Erythroblast (primary cell): ENCODE results near the gene CADPS2.

Experiments used
- DNase-seq, 2 experiments: peaks; one replicate each; lab custom pipeline; 2025; lab: John Stamatoyannopoulos, UW
- GATA1 ChIP-seq: IDR thresholded peaks from 2 replicates; pipeline ENCODE4 v1.6.1; 2011; ENCODE audit warnings: low read depth, mild to moderate bottlenecking, control low read depth, low read length, moderate library complexity
- POLR2A ChIP-seq: IDR thresholded peaks from 2 replicates; pipeline ENCODE4 v1.6.1; 2011; ENCODE audit warnings: mild to moderate bottlenecking, low read length

Gene CADPS2

DNA sequence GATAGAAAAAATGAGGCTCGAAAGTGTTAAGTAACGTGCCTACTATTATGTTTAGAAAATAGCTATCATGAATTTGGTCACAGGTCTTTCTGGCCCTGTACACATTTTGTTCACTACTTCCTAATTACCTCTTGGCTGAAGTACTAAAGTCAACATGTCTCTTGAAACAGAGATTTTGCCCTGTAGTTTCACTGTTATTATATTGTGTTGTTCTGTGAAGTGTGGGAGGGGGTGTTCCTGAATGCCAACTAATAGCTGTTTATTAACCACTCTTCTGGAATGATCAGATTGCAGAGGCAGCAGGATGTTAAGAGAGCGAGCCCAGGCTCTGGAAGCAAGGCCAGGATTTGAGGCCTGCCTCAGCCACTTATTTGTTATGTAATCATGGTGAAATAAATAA, 259.5 kb downstream of the CADPS2 start:
- TF ChIP-seq GATA1 (no peak), POLR2A (no peak)
- no peak for DNase-seq

DNA sequence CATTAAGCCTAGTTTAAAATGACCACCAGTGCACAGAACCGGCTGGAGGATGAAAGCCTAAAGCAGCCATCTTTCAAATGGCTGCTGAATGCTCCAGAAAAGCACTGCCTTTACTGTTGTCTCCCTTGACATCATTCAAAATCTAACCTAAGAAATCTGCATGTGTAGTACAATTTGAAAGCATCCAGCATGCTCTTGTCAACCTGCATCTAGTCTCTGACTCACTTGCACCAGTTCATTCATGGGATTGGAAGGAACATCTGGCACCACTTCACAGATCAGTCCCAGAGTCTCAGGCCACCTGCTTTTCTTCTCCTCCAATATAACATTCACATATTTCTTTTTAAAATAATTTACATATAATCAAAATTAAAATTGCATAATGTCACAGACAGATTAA, 263.6 kb downstream of the CADPS2 start:
- no peak for TF ChIP-seq GATA1
- no peak for TF ChIP-seq POLR2A
- DNase-seq: no peak

DNA sequence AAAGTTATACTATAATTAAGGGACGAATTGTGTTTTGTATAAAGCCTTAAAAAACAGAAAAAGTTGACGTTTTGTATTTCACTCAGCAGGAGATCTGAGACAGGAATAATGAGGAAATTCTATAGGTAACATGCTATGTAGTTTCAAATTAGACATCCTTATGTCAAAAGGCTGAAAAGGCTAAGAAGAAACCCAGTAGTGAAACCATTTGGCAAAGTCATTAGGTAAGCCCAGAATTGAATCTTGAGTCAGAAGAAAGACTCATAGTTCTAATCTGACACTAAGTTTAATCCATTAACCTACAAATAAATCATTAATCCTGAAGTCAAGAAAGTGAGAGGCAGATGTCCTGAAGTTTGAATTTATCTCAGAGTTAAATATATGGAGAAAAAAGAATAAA, 266.6 kb downstream of the CADPS2 start:
- TF ChIP-seq GATA1 (no peak), POLR2A (no peak)
- DNase-seq: no peak

DNA sequence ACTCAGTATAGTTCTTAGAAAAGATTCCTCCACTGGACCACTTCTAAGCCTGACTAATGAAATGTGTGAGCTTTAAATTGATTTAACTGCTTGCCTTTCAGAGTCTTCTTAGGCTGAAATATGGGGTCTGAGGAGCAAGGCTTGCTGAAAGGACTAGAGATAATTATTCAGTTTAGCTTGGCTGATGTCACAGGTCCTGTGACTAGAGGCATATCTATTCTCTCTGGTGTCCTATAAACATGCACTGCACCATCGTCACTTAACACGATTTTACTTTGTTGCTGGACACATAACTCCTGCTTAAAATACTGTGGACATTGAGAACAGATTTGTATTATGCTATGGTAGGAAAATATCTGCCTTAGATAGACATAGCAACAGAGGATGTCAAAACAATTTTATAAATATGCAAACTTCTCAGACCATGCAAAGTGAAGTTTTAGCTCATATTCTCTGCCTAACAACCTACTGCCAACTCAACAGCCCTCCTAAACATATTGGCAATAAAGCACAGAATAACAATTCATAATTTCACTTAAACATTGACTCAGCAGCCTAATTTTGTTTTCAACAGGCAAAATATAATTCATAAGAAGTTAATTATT, 267.6 kb downstream of the CADPS2 start:
- no peak for DNase-seq
- no peak for TF ChIP-seq GATA1
- no peak for TF ChIP-seq POLR2A

DNA sequence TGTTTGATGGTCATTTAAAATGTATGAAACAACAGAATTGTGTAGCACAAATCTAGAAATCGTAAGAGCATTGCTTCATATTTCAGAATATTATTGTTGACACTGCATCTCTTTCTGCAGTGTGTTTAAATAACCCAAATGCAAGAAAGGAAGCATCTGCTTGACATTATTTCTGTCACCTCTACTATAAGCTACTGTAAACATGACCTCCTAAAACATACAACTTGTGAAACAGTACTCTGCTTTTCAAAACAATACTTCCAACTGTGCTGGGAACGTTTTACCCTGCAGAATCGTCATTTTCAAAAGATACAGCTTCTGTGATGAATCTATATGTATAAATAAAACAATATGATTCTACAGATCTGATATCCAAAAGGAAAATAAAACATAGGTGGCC, 269.3 kb downstream of the CADPS2 start:
- TF ChIP-seq POLR2A (no peak), GATA1 (no peak)
- no peak for DNase-seq

DNA sequence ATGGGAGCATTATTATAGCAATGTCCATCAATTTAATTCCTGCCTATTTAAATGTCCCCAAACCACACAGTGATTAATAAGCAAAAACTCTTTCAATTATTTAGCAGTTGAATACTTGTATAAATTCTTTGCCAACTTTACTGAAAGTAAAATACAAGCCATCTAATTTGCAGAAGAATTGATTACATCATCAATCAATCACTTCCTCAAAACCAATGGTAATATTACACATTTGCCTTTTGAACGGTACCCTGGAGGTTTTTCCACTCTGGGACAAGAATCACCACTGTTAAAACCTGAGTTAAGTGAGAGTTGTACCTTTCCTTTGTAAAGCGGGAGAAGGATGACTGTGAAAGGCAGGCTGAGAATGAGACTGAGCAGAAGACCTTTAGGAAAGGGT, 280.3 kb downstream of the CADPS2 start:
- TF ChIP-seq POLR2A (no peak), GATA1 (no peak)

DNA sequence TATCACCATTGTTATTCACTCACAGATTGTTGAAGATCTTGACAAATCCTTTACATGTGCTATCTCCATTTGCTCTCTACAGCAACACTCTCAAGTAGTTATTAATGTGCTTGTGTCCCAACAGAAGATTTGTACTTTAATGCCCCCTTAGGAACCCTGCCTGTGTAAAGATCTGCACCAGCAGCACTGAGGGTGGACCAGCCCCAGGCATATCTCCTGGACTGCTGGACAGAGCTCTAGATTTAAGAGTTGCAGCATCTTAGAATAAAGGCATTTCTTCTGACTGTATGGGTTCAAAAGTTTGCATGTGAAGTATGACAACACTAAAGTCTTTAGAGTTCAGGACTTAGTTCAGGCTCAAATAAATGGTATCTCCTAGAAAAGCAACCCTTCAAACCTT, 282.0 kb downstream of the CADPS2 start:
- TF ChIP-seq POLR2A (no peak), GATA1 (no peak)

More for the DNA sequence above, 280.3 kb downstream of the CADPS2 start:
- DNase-seq: no peak

DNA sequence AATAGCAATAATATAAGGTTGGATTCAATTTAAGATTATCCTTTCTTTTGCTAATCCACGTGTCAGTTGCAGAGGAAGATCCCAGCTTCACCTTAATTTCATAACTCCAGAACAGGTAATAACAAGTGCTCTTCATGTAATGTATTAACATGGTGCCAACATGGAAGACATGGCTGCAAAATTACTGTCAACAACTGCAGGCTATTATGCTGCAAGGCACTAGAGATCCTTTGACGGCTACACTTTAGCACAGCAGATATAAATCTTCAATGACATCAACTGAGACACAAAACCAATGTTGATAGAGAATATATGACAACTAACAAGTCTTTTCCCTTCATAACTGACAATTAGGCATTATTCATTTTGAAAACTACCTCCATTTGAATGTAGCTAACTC, 283.5 kb downstream of the CADPS2 start:
- no peak for DNase-seq
- no peak for TF ChIP-seq POLR2A
- TF ChIP-seq GATA1: no peak

More for the DNA sequence above, 282.0 kb downstream of the CADPS2 start:
- DNase-seq: no peak

DNA sequence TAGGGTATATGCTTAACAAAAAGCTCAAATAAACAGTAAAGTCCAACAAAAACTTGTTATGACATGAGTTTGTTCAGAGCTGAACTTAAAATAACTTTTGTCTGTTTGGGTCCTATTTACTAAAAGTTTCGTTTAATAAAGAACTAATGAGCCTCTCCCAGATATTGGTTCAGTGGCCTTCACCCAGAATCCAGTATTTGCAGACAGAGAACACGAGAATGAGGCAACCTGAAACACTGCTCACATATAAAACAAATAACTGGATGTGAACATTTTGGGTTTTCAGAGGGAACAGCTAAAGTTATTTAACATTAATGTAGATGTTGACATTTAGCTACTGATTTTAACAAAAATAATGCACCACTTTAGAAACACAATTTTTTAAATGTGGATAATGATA, 285.6 kb downstream of the CADPS2 start:
- DNase-seq: no peak
- TF ChIP-seq GATA1: no peak
- no peak for TF ChIP-seq POLR2A

DNA sequence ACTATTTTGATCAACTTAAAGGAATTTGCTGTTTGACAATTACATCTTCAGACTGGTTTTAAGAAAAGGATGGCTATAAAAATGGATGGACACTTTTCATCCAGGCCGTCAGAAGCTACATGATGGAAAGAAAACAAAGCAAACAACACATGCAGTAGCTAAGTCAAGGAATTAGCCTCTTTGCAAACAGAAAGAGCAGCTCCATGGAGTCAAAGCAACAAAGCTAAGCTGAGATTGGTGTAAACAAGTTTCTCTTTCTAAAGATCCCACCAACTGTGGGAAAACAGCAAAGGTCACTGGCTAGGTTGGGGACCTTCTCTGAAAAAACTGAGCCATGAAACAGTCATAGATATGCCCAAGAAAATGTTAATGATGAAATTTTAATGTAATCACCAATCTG, 286.2 kb downstream of the CADPS2 start:
- TF ChIP-seq GATA1 (no peak), POLR2A (no peak)
- no peak for DNase-seq

DNA sequence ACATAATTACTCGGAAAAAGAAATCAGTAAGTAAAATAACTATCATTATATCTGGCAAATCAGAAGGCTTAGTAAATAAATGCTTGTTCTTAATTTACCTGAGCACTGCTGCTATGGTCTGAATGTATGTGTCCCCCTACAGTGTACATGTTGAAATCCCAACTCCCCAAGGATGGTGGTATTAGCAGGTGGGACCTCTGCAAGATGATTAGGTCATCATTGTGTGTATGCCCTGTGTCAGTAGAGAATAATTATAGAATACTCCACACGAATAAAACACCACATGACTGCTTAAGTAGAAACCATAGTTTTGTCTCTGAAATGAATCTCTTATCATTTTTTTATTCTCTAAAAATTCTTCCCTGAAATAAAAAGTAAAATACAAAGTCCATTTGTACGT, 289.0 kb downstream of the CADPS2 start:
- DNase-seq: no peak
- TF ChIP-seq POLR2A: no peak
- TF ChIP-seq GATA1: no peak

DNA sequence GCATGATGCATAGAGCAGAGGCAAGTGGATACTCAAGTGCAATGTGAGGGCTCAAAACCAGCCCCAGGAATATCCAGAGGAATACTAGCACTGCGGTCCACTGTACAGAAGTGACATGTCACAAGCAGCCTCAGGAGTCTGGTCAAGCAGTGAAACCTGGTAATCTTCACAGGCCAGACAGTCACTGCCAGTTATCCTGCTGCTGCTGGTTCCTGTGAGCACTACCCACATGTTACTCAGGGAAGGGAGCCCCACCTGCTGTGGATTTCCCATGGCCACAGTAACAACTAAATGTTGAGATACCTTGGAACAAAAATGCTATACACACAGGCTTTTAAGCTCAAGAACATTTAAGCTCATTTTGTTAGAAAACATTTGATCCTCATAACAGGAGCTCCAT, 290.4 kb downstream of the CADPS2 start:
- no peak for DNase-seq
- no peak for TF ChIP-seq POLR2A

DNA sequence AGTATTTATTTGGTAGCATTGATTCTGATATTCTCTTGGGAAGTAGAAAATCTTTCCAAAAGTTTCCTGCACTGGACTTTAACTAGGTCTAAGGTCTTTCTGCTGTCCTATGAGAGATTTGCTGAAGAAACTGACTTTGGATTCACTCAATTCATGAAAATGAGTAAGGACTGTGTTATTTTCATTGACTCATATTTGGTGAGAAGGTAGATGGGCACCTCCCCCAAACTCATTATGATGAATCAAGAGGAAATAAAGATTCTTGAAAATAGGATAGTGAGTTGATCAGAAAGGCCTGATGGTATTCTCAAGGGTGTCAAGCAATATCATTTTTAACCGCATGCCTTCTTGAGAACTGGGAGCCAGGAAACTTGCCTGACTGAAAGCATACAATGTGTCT, 297.6 kb downstream of the CADPS2 start:
- no peak for TF ChIP-seq POLR2A
- no peak for DNase-seq

DNA sequence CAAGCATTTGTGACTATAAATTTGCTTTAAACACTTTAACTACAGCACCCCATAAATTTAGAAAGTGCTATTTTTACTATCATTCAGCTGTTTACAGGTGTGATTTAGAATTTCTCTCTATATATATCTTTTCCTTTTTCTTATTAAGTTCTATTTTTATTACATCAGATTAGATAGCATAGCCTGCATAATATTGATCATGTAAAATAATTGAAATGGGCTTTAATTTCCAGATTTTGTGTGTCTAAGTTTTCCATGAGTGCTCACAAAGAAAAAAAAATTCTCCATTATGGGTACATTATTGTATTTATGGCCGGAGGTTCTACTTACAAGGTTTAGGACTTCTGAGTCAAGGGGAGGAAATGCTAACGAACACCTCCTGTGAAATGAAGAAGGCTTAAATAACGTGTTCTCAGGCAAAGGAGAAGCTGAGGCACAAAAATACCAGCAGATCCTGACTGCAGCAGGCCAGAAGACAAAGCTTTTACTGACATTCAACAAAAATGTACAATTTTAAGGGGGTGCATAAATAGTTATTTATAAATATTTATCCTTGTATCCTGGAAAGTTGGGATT, 301.5 kb downstream of the CADPS2 start:
- no peak for DNase-seq
- no peak for TF ChIP-seq POLR2A
- no peak for TF ChIP-seq GATA1

DNA sequence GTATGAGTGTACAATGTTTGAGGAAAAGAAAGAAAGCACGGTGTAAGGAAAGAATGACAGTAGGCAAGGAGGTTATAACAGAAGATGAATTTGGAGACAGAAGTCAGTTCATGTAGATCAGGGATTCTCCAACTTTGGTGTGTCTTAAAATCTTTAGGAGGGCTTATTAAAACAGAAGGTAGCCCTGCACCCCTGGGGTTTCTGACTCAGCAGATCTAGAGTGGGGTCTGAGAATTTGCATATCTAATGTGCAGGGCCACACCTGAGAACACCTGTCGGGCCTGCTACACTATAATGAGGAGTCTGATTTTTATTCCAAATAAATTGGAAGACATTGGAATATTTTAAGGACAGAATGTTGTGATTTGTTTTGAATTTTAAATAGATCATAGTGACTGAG, 307.9 kb downstream of the CADPS2 start:
- no peak for DNase-seq
- no peak for TF ChIP-seq GATA1
- TF ChIP-seq POLR2A: no peak

DNA sequence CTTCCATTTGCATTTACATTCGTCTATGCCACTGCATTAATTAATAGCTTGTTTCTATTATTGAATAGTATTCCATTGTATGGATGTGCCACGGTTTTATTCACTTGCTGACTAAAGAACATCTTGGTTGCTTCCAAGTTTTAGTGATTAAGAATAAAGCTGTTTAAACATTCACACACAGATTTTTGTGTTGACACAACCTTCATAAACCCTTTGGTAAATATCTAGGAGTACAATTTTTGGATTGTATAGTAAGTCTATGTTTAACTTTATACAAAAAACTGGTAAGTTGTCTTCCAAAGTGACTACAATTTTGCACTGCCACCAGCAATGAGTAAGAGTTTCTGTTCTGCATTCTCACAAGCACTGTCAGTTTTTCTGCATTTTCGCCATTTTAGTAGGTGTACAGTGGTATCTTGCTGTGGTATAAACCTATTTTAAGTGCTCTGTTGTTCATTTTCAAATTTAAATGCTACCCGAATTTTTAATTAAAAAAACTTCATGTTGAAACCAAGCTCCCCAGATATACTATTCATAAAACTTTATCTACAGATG, 308.7 kb downstream of the CADPS2 start:
- DNase-seq: no peak

More for the DNA sequence above, 308.7 kb downstream of the CADPS2 start:
- TF ChIP-seq GATA1 (no peak), POLR2A (no peak)
